HepG2 (cell line): ENCODE data around the gene GPSM1. TPM values are rescaled to one million over a fixed set of nuclear protein-coding genes. Genes with fewer than 3 reads are reported as not detected.

Source experiments
- FOXA1 ChIP-seq, 2 experiments: fragments of 450-650 bp in 1 of 2; sonication (generic) in 1 of 2; formaldehyde crosslinking in 1 of 2; IDR thresholded peaks; 2 replicates each; pipeline versions ENCODE4 v1.4.0 to v1.6.1; 2016 to 2020; ENCODE audit warnings: missing genetic modification reagents in 1 of 2
- HMG20B ChIP-seq: conservative IDR thresholded peaks from 2 replicates; pipeline ENCODE4 v1.6.1; 2016; ENCODE audit warnings: missing genetic modification reagents, missing compliant biosample characterization
- ISX ChIP-seq: sonication (generic); formaldehyde crosslinking; conservative IDR thresholded peaks from 2 replicates; pipeline ENCODE4 v1.5.0; 2020; ENCODE audit warnings: missing genetic modification reagents
- KDM4B ChIP-seq: sonication (generic); formaldehyde crosslinking; IDR thresholded peaks from 2 replicates; pipeline ENCODE4 v1.4.0; 2020; ENCODE audit warnings: missing genetic modification reagents
- KLF9 ChIP-seq: IDR thresholded peaks from 2 replicates; pipeline ENCODE4 v1.6.1; 2016; ENCODE audit warnings: low read depth
- MIER2 ChIP-seq: IDR thresholded peaks from 2 replicates; pipeline ENCODE4 v1.6.1; 2016; ENCODE audit warnings: missing biosample characterization, missing genetic modification reagents
- PCBP2 ChIP-seq: fragments of 200-400 bp; formaldehyde crosslinking; optimal IDR thresholded peaks from 2 replicates; pipeline ENCODE3; 2018; ENCODE audit warnings: low read length, low read depth; ENCODE audit not compliant: poor library complexity, severe bottlenecking
- PRPF4 ChIP-seq: fragments of 200-400 bp; formaldehyde crosslinking; IDR thresholded peaks from 2 replicates; pipeline ENCODE4 v1.6.1; 2016; ENCODE audit warnings: low read length, low read depth; ENCODE audit not compliant: poor library complexity, severe bottlenecking
- SIX1 ChIP-seq: sonication (generic); formaldehyde crosslinking; IDR thresholded peaks from 2 replicates; pipeline ENCODE4 v1.4.0; 2020; ENCODE audit warnings: missing genetic modification reagents, borderline replicate concordance
- ZNF232 ChIP-seq: sonication (generic); formaldehyde crosslinking; IDR thresholded peaks from 2 replicates; pipeline ENCODE4 v1.4.0; 2020; ENCODE audit warnings: missing genetic modification reagents, borderline replicate concordance
- ZNF263 ChIP-seq: sonication (generic); formaldehyde crosslinking; IDR thresholded peaks from 2 replicates; pipeline ENCODE4 v1.4.0; 2020; ENCODE audit warnings: missing genetic modification reagents
- ZNF615 ChIP-seq: sonication (generic); formaldehyde crosslinking; IDR thresholded peaks from 2 replicates; pipeline ENCODE4 v1.5.0; 2020; ENCODE audit warnings: mild to moderate bottlenecking, missing genetic modification reagents, borderline replicate concordance
- ZNF629 ChIP-seq: sonication (generic); formaldehyde crosslinking; conservative IDR thresholded peaks from 2 replicates; pipeline ENCODE4 v1.5.0; 2020; ENCODE audit warnings: missing genetic modification reagents
- polyA plus RNA-seq, 8 experiments: library from polyadenylated mRNA; depleted of rRNA in 3 of 8; stranded (reverse) in 7 of 8; unstranded in 1 of 8; fragments of >200 nt; fragmentation: Illumina TruSeq in 4 of 8; extraction: Trizol in 4 of 8; gene quantifications; 2 replicates each; pipeline versions ENCODE4 v1.2.1 to v1.2.3, GENCODE V29; 2011 to 2016; ENCODE audit warnings: low read depth in 4 of 8, missing spikeins in 1 of 8, mixed read lengths in 1 of 8; ENCODE audit not compliant: insufficient read depth in 1 of 8
- total RNA-seq, 5 experiments: library from RNA; depleted of rRNA; stranded (reverse); fragments of >200 nt; fragmentation: Illumina TruSeq; extraction: Trizol; gene quantifications; 2 replicates each; pipeline ENCODE4 v1.2.3, GENCODE V29; 2016; ENCODE audit warnings: low read depth in 1 of 5
- TF ChIP-seq, protein P1 (sequence below): sonication (generic); formaldehyde crosslinking; IDR thresholded peaks from 2 replicates; pipeline ENCODE4 v1.4.0; 2020; ENCODE audit warnings: missing genetic modification reagents
- TF ChIP-seq, protein P2 (sequence below): sonication (generic); formaldehyde crosslinking; IDR thresholded peaks from 2 replicates; pipeline ENCODE4 v1.4.0; 2020; ENCODE audit warnings: missing genetic modification reagents, borderline replicate concordance
- TF ChIP-seq, protein P3 (sequence below): sonication (generic); formaldehyde crosslinking; IDR thresholded peaks from 2 replicates; pipeline ENCODE4 v1.4.0; 2020; ENCODE audit warnings: mild to moderate bottlenecking, missing genetic modification reagents

Gene GPSM1
- total and polyA plus RNA-seq, 2 of the 13 experiments (the other 11 are each of a cell fraction or from before 2014, with no cell fraction given) = 1.0 to 2.4 TPM

DNA sequence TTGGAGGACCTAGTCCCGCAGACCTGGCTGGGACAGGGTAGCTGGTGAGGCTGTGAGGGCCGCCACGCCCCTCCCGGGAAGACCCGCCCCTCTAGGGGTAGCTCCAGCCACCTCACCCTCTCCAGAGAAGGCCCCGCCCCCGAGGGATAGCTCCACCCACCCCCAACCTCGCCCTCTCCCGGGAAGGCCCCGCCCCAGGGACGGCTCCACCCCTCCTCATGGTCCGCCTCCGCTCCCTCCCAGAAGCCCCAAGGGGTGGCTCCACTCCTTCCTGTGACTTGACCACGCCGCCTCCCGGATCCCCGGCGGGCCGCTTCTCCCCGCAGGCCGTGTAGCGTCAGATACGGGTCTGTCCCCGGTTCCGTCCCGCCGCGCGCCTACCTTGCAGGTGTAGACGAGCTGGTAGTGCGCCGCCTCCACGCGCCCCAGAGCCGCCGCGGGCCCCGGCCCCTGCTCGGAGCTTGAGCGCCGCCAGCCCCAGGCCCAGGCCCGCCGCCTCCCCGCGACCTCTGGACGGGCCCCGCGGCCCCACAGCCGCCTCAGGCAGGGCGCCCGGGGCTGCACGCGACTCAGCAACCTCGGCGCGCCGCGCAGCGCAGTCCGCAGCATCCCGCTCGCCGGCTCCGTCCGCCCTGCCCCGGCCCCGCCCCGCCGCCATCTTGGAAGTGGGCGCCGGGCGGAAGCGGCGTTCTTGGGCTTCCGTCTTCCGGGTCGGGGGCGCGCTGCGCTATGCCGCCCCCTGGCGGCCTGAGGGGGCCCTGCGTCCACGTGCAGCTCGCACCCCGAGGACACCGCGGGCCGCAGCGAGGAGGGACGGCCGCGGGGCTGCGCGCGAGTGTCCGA lies 36.0 kb downstream of the GPSM1 start, which contains the start of gene DNLZ (continued):
- TF ChIP-seq, protein P1, sequence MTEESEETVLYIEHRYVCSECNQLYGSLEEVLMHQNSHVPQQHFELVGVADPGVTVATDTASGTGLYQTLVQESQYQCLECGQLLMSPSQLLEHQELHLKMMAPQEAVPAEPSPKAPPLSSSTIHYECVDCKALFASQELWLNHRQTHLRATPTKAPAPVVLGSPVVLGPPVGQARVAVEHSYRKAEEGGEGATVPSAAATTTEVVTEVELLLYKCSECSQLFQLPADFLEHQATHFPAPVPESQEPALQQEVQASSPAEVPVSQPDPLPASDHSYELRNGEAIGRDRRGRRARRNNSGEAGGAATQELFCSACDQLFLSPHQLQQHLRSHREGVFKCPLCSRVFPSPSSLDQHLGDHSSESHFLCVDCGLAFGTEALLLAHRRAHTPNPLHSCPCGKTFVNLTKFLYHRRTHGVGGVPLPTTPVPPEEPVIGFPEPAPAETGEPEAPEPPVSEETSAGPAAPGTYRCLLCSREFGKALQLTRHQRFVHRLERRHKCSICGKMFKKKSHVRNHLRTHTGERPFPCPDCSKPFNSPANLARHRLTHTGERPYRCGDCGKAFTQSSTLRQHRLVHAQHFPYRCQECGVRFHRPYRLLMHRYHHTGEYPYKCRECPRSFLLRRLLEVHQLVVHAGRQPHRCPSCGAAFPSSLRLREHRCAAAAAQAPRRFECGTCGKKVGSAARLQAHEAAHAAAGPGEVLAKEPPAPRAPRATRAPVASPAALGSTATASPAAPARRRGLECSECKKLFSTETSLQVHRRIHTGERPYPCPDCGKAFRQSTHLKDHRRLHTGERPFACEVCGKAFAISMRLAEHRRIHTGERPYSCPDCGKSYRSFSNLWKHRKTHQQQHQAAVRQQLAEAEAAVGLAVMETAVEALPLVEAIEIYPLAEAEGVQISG (CRISPR knock-in tag) = peak; percentile 98
- TF ChIP-seq ZNF232 (CRISPR knock-in tag) (no peak; the same call in 1 of the 2 replicates), KDM4B (no peak), ZNF263 (peak; percentile 73), PRPF4 (no peak), MIER2 (peak; percentile 44; the same call in 1 of the 2 replicates), SIX1 (CRISPR knock-in tag) (no peak), PCBP2 (no peak), ISX (CRISPR knock-in tag) (no peak; the same call in 1 of the 2 replicates), KLF9 (CRISPR knock-in tag) (no peak), HMG20B (0 out of 2 replicates have a peak, but pooled peaks have one; percentile 15), ZNF629 (CRISPR knock-in tag) (no peak), FOXA1 (IDR thresholded peaks at IDR 0.05) (no peak), FOXA1 (CRISPR knock-in tag; IDR thresholded peaks at IDR 0.05) (no peak; the same call in 1 of the 2 replicates), ZNF615 (CRISPR knock-in tag) (no peak)
- TF ChIP-seq, protein P2, sequence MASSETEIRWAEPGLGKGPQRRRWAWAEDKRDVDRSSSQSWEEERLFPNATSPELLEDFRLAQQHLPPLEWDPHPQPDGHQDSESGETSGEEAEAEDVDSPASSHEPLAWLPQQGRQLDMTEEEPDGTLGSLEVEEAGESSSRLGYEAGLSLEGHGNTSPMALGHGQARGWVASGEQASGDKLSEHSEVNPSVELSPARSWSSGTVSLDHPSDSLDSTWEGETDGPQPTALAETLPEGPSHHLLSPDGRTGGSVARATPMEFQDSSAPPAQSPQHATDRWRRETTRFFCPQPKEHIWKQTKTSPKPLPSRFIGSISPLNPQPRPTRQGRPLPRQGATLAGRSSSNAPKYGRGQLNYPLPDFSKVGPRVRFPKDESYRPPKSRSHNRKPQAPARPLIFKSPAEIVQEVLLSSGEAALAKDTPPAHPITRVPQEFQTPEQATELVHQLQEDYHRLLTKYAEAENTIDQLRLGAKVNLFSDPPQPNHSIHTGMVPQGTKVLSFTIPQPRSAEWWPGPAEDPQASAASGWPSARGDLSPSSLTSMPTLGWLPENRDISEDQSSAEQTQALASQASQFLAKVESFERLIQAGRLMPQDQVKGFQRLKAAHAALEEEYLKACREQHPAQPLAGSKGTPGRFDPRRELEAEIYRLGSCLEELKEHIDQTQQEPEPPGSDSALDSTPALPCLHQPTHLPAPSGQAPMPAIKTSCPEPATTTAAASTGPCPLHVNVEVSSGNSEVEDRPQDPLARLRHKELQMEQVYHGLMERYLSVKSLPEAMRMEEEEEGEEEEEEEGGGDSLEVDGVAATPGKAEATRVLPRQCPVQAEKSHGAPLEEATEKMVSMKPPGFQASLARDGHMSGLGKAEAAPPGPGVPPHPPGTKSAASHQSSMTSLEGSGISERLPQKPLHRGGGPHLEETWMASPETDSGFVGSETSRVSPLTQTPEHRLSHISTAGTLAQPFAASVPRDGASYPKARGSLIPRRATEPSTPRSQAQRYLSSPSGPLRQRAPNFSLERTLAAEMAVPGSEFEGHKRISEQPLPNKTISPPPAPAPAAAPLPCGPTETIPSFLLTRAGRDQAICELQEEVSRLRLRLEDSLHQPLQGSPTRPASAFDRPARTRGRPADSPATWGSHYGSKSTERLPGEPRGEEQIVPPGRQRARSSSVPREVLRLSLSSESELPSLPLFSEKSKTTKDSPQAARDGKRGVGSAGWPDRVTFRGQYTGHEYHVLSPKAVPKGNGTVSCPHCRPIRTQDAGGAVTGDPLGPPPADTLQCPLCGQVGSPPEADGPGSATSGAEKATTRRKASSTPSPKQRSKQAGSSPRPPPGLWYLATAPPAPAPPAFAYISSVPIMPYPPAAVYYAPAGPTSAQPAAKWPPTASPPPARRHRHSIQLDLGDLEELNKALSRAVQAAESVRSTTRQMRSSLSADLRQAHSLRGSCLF (CRISPR knock-in tag) = peak; percentile 38; the same call in 1 of the 2 replicates
- TF ChIP-seq, protein P3, sequence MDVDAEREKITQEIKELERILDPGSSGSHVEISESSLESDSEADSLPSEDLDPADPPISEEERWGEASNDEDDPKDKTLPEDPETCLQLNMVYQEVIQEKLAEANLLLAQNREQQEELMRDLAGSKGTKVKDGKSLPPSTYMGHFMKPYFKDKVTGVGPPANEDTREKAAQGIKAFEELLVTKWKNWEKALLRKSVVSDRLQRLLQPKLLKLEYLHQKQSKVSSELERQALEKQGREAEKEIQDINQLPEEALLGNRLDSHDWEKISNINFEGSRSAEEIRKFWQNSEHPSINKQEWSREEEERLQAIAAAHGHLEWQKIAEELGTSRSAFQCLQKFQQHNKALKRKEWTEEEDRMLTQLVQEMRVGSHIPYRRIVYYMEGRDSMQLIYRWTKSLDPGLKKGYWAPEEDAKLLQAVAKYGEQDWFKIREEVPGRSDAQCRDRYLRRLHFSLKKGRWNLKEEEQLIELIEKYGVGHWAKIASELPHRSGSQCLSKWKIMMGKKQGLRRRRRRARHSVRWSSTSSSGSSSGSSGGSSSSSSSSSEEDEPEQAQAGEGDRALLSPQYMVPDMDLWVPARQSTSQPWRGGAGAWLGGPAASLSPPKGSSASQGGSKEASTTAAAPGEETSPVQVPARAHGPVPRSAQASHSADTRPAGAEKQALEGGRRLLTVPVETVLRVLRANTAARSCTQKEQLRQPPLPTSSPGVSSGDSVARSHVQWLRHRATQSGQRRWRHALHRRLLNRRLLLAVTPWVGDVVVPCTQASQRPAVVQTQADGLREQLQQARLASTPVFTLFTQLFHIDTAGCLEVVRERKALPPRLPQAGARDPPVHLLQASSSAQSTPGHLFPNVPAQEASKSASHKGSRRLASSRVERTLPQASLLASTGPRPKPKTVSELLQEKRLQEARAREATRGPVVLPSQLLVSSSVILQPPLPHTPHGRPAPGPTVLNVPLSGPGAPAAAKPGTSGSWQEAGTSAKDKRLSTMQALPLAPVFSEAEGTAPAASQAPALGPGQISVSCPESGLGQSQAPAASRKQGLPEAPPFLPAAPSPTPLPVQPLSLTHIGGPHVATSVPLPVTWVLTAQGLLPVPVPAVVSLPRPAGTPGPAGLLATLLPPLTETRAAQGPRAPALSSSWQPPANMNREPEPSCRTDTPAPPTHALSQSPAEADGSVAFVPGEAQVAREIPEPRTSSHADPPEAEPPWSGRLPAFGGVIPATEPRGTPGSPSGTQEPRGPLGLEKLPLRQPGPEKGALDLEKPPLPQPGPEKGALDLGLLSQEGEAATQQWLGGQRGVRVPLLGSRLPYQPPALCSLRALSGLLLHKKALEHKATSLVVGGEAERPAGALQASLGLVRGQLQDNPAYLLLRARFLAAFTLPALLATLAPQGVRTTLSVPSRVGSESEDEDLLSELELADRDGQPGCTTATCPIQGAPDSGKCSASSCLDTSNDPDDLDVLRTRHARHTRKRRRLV (CRISPR knock-in tag) = no peak
